K562 (cell line): ENCODE results near the gene EML5. TPM values are rescaled to one million over a fixed set of nuclear protein-coding genes. Genes with fewer than 3 reads are reported as not detected.

ENCODE experiments used
- ATAC-seq: fragments of 200-7000 bp; cut with Tn5 transposase; 3 replicates; pipeline ENCODE4 v1.9.1; 2020; ENCODE audit warnings: moderate library complexity
- BruUV-seq: library from RNA; stranded (reverse); fragments of 400-500 nt; replicated peaks from 2 replicates; lab custom pipeline; 2021; lab: Mats Ljungman, UMichigan
- CTCF ChIA-PET: fragments of 300-600 bp; formaldehyde crosslinking; extraction: SDS; loops from one replicate; lab custom pipeline; 2021; ENCODE audit warnings: low intra/inter-chr PET ratio; lab: Yijun Ruan, JAX
- POLR2A ChIA-PET: fragments of 300-600, 350-650 bp; sonication (Branson Sonifier 250); formaldehyde crosslinking; extraction: SDS; loops from one replicate; lab custom pipeline; 2021; ENCODE audit warnings: antibody characterized with exemption, inconsistent platforms; lab: Yijun Ruan, JAX
- DNase-seq, 4 experiments: peaks; one replicate each; pipeline versions ENCODE4 v3.0.0 to v3.0.0-alpha.2; 2011 to 2018; ENCODE audit warnings: low spot score in 3 of 4, mixed read lengths in 3 of 4; ENCODE audit errors: extremely low read depth in 1 of 4
- FAIRE-seq: peaks from 2 replicates; lab custom pipeline; 2011; peaks lifted over from hg19 to GRCh38; lab: Jason Lieb, UNC
- H2AFZ ChIP-seq: 2 replicates; pipeline ENCODE4 v1.6.0; 2011; ENCODE audit warnings: low read depth, low read length, control low read depth, inconsistent platforms
- H3K27ac ChIP-seq: fragments of 200-600 bp; 3 replicates; pipeline ENCODE4 v1.8.0; 2011; ENCODE audit warnings: low read depth, mild to moderate bottlenecking, control low read depth, inconsistent platforms, low read length, moderate library complexity, mixed read lengths; ENCODE audit errors: extremely low read depth
- H3K27me3 ChIP-seq, 2 experiments: fragments of 300-600 bp in 1 of 2; 2 replicates in 1 of 2; 3 replicates in 1 of 2; pipeline versions ENCODE4 v1.6.0 to v1.8.0; 2011; ENCODE audit warnings: inconsistent platforms in 2 of 2, low read length in 2 of 2, mild to moderate bottlenecking in 1 of 2, mixed read lengths in 1 of 2, moderate library complexity in 1 of 2; ENCODE audit not compliant: control insufficient read depth in 2 of 2, insufficient read depth in 2 of 2
- H3K36me3 ChIP-seq: fragments of 300-600 bp; 3 replicates; pipeline ENCODE4 v1.8.0; 2011; ENCODE audit warnings: mild to moderate bottlenecking, low read length, inconsistent platforms; ENCODE audit not compliant: control insufficient read depth, insufficient read depth
- H3K4me1 ChIP-seq, 2 experiments: fragments of 200-600 bp in 1 of 2; replicated peaks in 1 of 2; 2 replicates in 1 of 2; 3 replicates in 1 of 2; pipeline versions ENCODE4 v1.5.1 to v1.8.0; 2011; ENCODE audit warnings: inconsistent platforms in 2 of 2, low read length in 2 of 2, mild to moderate bottlenecking in 1 of 2, mixed read lengths in 1 of 2, moderate library complexity in 1 of 2; ENCODE audit not compliant: control insufficient read depth in 2 of 2, insufficient read depth in 2 of 2
- H3K4me2 ChIP-seq: 2 replicates; pipeline ENCODE4 v1.6.1; 2011; ENCODE audit warnings: low read length, control low read depth, inconsistent platforms, mixed read lengths; ENCODE audit not compliant: insufficient read depth
- H3K4me3 ChIP-seq: fragments of 200-600 bp; sonication (generic), shearing (Covaris generic); 2 replicates; pipeline ENCODE4 v1.5.1; 2016; ENCODE audit warnings: control low read depth, inconsistent platforms
- H3K79me2 ChIP-seq: fragments of 200-600 bp; 3 replicates; pipeline ENCODE4 v1.8.0; 2011; ENCODE audit warnings: low read length, inconsistent platforms; ENCODE audit not compliant: control insufficient read depth, insufficient read depth
- H3K9ac ChIP-seq, 2 experiments: 2 replicates each; pipeline versions ENCODE4 v1.6.0 to v1.6.1; 2011; ENCODE audit warnings: low read depth in 2 of 2, low read length in 2 of 2, control low read depth in 1 of 2, inconsistent platforms in 1 of 2, mild to moderate bottlenecking in 1 of 2, mixed read lengths in 1 of 2; ENCODE audit not compliant: insufficient read depth in 1 of 2
- H3K9me1 ChIP-seq: one replicate; pipeline ENCODE4 v1.6.0; 2011; ENCODE audit warnings: inconsistent platforms, mild to moderate bottlenecking, low read length, moderate library complexity; ENCODE audit not compliant: control insufficient read depth, insufficient read depth
- H3K9me3 ChIP-seq: replicated peaks from 2 replicates; pipeline ENCODE4 v1.5.1; 2011; ENCODE audit warnings: low read depth, low read length, inconsistent platforms; ENCODE audit not compliant: control insufficient read depth, insufficient read depth
- H4K20me1 ChIP-seq: replicated peaks from 2 replicates; pipeline ENCODE4 v1.6.1; 2011; ENCODE audit warnings: low read length, inconsistent platforms, mixed read lengths; ENCODE audit not compliant: control insufficient read depth, insufficient read depth
- BHLHE40 ChIP-seq: IDR thresholded peaks from 2 replicates; pipeline ENCODE4 v1.6.1; 2011; ENCODE audit warnings: low read length, improper control_type of control experiment
- FOSL1 ChIP-seq: fragments of 200-800 bp; sonication (Bioruptor generic); conservative IDR thresholded peaks from 2 replicates; pipeline ENCODE4 v1.6.1; 2016; ENCODE audit warnings: missing genetic modification characterization, missing compliant biosample characterization
- LEF1 ChIP-seq: fragments of 450-650 bp; IDR thresholded peaks from 2 replicates; pipeline ENCODE4 v1.6.1; 2016; ENCODE audit warnings: mild to moderate bottlenecking
- MAFF ChIP-seq: IDR thresholded peaks from 2 replicates; pipeline ENCODE4 v1.6.1; 2012; ENCODE audit warnings: low read length, improper control_type of control experiment
- MCM7 ChIP-seq, 2 experiments: fragments of 450-650 bp; IDR thresholded peaks; 2 replicates each; pipeline ENCODE4 v1.6.1; 2016 to 2018
- SIRT6 ChIP-seq: IDR thresholded peaks from one replicate; pipeline ENCODE4 v1.6.1; 2012; ENCODE audit warnings: low read depth, mild to moderate bottlenecking, control low read depth, inconsistent platforms, low read length, moderate library complexity
- SIX5 ChIP-seq, 2 experiments: IDR thresholded peaks; 2 replicates each; pipeline ENCODE4 v1.6.1; 2011; ENCODE audit warnings: low read length in 2 of 2, borderline replicate concordance in 1 of 2, low read depth in 1 of 2, mild to moderate bottlenecking in 1 of 2, moderate library complexity in 1 of 2; ENCODE audit not compliant: insufficient read depth in 1 of 2
- SNRNP70 ChIP-seq: fragments of 200-400 bp; formaldehyde crosslinking; optimal IDR thresholded peaks from 2 replicates; pipeline ENCODE3; 2017; ENCODE audit warnings: low read depth, low read length
- TAF15 ChIP-seq: fragments of 200-400 bp; formaldehyde crosslinking; IDR thresholded peaks from 2 replicates; pipeline ENCODE4 v1.6.1; 2017; ENCODE audit warnings: mild to moderate bottlenecking, low read depth, low read length, moderate library complexity
- TCFL5 ChIP-seq: fragments of 250-450 bp; sonication (Bioruptor Pico); conservative IDR thresholded peaks from 2 replicates; pipeline ENCODE4 v1.6.1; 2021; ENCODE audit warnings: mild to moderate bottlenecking, moderate library complexity, matching md5 sums
- ZFP30 ChIP-seq: fragments of 250-450 bp; sonication (Bioruptor Pico); IDR thresholded peaks from 2 replicates; pipeline ENCODE4 v1.8.0; 2022; ENCODE audit warnings: moderate library complexity, mild to moderate bottlenecking, inconsistent platforms, borderline replicate concordance
- ZNF445 ChIP-seq: fragments of 250-450 bp; sonication (Bioruptor Pico); IDR thresholded peaks from 2 replicates; pipeline ENCODE4 v1.4.0; 2020; ENCODE audit warnings: low read depth, mild to moderate bottlenecking, moderate library complexity
- WGBS: fragments of 100-300 bp; shearing (Covaris generic); methylation state at CpG from one replicate; pipeline ENCODE4 v1.1.6; 2016; ENCODE audit warnings: low coverage, mixed read lengths; ENCODE audit not compliant: insufficient coverage; ENCODE audit errors: missing lambda C conversion rate; 5-methylcytosine and 5-hydroxymethylcytosine counted together
- in situ Hi-C: fragments of 300-500 bp; cut with MboI; formaldehyde crosslinking; loops from 4 replicates; pipeline ENCODE4 v1.15.0; 2018; ENCODE audit warnings: inconsistent platforms, mixed read lengths
- intact Hi-C: fragments of 100-400 bp; cut with micrococcal nuclease; formaldehyde crosslinking; loops from 2 replicates; pipeline ENCODE4 v1.14.2; 2022
- polyA plus RNA-seq, 8 experiments: library from polyadenylated mRNA; depleted of rRNA in 4 of 8; stranded (reverse) in 5 of 8; unstranded in 3 of 8; fragments of >200 nt; fragmentation: Nextera tagmentation in 2 of 8; fragmentation: Illumina TruSeq in 1 of 8; extraction: Ambion mirVana in 2 of 8; extraction: Trizol in 1 of 8; gene quantifications; 2 replicates each; pipeline versions ENCODE4 v1.2.1 to v1.2.3, GENCODE V29; 2011 to 2014; ENCODE audit warnings: inconsistent platforms in 1 of 8, missing spikeins in 1 of 8
- total RNA-seq, 7 experiments: library from RNA; depleted of rRNA in 6 of 7; stranded (reverse); fragments of >200 nt in 6 of 7; fragmentation: Illumina TruSeq in 2 of 7; extraction: Trizol in 2 of 7; gene quantifications; 2 replicates each; pipeline versions ENCODE4 v1.2.1 to v1.2.3, GENCODE V29; 2011 to 2021; ENCODE audit warnings: low replicate concordance in 1 of 7

Gene EML5
- total and polyA plus RNA-seq, 9 of the 15 experiments (the other 6 are each of a cell fraction or from before 2014, with no cell fraction given) = 0.06 to 0.34 (median 0.22) TPM

DNA sequence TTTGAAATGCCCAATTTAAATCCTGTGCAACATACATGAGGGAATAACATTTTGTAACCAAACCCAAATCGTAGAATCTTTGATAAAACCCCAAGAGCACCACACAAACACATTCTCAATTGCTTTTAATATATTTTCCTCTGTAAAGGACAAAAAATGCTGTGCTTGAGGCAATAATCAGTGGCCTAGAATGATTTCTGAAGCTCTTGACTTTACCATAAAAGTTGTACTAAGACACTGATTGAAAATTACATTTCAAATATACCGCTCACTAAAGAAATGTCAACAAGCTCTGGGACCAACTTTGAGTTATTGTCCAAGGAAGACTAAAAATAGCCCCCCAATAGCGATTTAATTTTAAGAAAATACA lies 1.5 kb downstream of the EML5 start:
- FAIRE-seq (no peak), DNase-seq (no peak), ATAC-seq (no peak)
- no peak for TF ChIP-seq BHLHE40
- TF ChIP-seq TCFL5 (CRISPR knock-in tag) = no peak
- no peak for TF ChIP-seq SIRT6
- in situ Hi-C loops = no loop called here
- ChIA-PET POLR2A (interaction anchor here (0.7 kb wide), 1 partner anchor 37 kb away, joined by 3 read pairs; no protein-coding TSS in a partner anchor), CTCF (no interaction called here)
- BruUV-seq = no TSS peak
- Histone ChIP-seq H3K9me3 (no peaks in the 10 kb centered on the region), H3K4me1 (peaks cover 5 to 16% of the 10 kb centered on the region in 2 experiments; a peak in 4 of 5 replicates), H3K27ac (no peak overlapping the region), H3K9ac (no peak overlapping the region), H4K20me1 (no peaks in the 10 kb centered on the region), H3K4me2 (no peak overlapping the region), H3K79me2 (no peaks in the 10 kb centered on the region), H3K9me1 (no peaks in the 10 kb centered on the region), H3K4me3 (no peak overlapping the region), H2AFZ (no peak overlapping the region), H3K36me3 (no peaks in the 10 kb centered on the region), H3K27me3 (peaks cover 2 to 4% of the 10 kb centered on the region in 2 experiments; a peak in 2 of 5 replicates)
- intact Hi-C loops = loop anchor here (5.0 kb wide), 1 partner anchor 221 kb away; no protein-coding TSS in a partner anchor
- 35% methylated on average over 3 of the region's 3 CpGs for WGBS

DNA sequence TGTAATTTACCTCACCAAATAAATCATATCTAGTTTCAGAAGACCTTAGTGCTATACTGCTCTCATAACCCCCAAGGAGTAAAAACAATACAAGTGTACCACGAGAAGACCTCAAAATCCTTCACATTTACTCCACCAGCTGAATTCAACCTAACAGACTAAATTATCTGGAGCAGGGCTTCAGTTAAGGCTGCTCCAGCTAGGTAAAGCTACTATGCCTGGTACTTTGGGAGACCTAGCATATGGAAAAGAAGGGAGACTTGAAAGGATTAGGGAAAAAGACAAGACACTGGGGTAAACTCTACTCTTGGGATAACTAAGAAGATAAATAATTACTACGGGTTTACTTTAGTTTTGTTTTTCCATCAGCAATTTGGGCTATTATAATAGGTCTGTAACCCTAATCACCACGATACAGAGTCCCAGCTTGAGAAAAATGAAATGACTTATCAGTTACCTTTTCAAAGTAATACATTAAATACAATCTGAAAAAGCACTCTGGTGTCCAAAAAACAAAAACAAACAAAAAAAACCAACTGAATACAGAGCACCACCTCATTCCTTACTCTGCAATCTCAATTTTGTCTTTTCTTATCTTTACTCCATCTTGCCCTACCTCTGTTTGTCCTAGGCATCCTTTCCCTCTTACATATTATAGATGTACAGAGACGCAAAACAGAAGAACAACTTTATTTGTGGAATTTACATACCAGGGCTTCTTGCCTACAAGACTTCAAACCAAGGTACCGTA lies 2.1 kb downstream of the EML5 start:
- Histone ChIP-seq H3K27me3 (peaks cover 2 to 4% of the 10 kb centered on the region in 2 experiments; a peak in 2 of 5 replicates), H3K79me2 (no peaks in the 10 kb centered on the region), H3K4me1 (peaks cover 5 to 16% of the 10 kb centered on the region in 2 experiments; a peak in 4 of 5 replicates), H2AFZ (no peak overlapping the region), H3K27ac (no peak overlapping the region), H4K20me1 (no peaks in the 10 kb centered on the region), H3K4me2 (no peak overlapping the region), H3K36me3 (no peaks in the 10 kb centered on the region), H3K9ac (no peak overlapping the region), H3K4me3 (no peak overlapping the region), H3K9me1 (no peaks in the 10 kb centered on the region), H3K9me3 (no peaks in the 10 kb centered on the region)
- no peak for ATAC-seq
- 28% methylated on average over 5 of the region's 5 CpGs for WGBS
- in situ Hi-C loops (no loop called here), intact Hi-C loops (loop anchor here (5.0 kb wide), 1 partner anchor 222 kb away; no protein-coding TSS in a partner anchor)
- BruUV-seq = no TSS peak
- ChIA-PET CTCF (no interaction called here), POLR2A (interaction anchor here (0.6 kb wide), 1 partner anchor 18 kb away, joined by 3 read pairs; no protein-coding TSS in a partner anchor)
- FAIRE-seq = no peak
- no peak for DNase-seq
- TF ChIP-seq ZNF445 (CRISPR knock-in tag) (no peak), TAF15 (no peak), ZFP30 (CRISPR knock-in tag) (no peak), FOSL1 (no peak), MAFF (no peak), SNRNP70 (no peak), LEF1 (no peak), SIX5 (IDR thresholded peaks at IDR 0.05; ENCODE audit: borderline replicate concordance in 1 of 2, insufficient read depth in 1 of 2, low read depth in 1 of 2, low read length in 2 of 2) (no peak), MCM7 (IDR thresholded peaks at IDR 0.05) (no peak)
